Skeletal muscle satellite cell (primary cell): ENCODE results near the gene C20orf202.

Experiments used
- H3K27me3 ChIP-seq: 2 replicates; pipeline ENCODE4 v1.7.0; 2013; ENCODE audit warnings: low read length; ENCODE audit not compliant: control insufficient read depth, insufficient read depth
- H3K36me3 ChIP-seq: 2 replicates; pipeline ENCODE4 v1.7.0; 2013; ENCODE audit warnings: mild to moderate bottlenecking, control low read depth, low read length; ENCODE audit not compliant: insufficient read depth
- H3K4me1 ChIP-seq: 2 replicates; pipeline ENCODE4 v1.7.0; 2013; ENCODE audit warnings: low read length; ENCODE audit not compliant: control insufficient read depth, insufficient read depth
- H3K4me2 ChIP-seq: 2 replicates; pipeline ENCODE4 v1.7.0; 2013; ENCODE audit warnings: mild to moderate bottlenecking, low read length
- H3K4me3 ChIP-seq: 2 replicates; pipeline ENCODE4 v1.7.0; 2013; ENCODE audit warnings: low read length
- H3K9ac ChIP-seq: 2 replicates; pipeline ENCODE4 v1.7.0; 2013; ENCODE audit warnings: mild to moderate bottlenecking, low read depth, low read length, moderate library complexity
- H3K9me3 ChIP-seq: replicated peaks from 2 replicates; pipeline ENCODE4 v1.7.0; 2013; ENCODE audit warnings: mild to moderate bottlenecking, control low read depth, low read length

The C20orf202 gene

DNA sequence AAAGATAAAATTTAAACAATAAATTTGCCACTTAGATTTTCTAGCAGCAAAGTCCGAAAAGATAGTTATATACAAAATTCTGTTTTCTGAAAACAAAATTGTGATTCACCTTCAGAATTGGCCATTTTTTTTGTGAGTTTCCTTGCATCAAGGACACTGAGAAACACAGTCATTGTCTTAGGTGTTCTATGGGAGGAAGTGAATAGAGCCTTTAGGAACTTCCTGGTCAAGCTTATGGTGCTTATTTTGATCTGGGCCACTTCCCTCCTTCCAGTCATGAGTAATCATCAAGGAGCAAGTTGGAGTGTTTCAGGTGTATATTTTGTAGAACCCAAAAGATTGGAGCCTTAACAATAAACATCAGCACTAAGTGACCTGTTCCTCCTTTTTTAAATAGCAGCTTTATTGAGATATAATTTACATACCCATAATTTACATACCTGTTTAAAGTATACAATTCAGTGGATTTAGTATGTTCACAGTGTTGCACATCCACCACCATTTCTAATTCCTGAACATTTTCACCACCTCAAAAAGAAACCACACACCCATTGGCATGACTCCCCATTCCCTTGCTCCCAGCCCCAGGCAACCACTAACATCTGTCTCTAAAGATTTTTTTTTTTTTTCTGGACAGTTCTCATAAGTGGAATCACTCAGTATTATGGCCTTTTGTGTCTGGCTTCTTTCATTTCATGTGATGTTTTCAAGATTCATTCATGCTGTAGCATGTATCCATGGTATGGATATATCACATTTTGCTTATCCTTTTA is 36.1 kb upstream of the C20orf202 start:
- no peak overlapping the region for H3K9ac ChIP-seq
- no peak overlapping the region for H3K4me2 ChIP-seq
- H3K9me3 ChIP-seq: no peaks in the 10 kb centered on the region
- H3K4me3 ChIP-seq: no peak overlapping the region
- peaks cover 80% of the 10 kb centered on the region for H3K36me3 ChIP-seq
- no peaks in the 10 kb centered on the region for H3K27me3 ChIP-seq
- no peaks in the 10 kb centered on the region for H3K4me1 ChIP-seq

DNA sequence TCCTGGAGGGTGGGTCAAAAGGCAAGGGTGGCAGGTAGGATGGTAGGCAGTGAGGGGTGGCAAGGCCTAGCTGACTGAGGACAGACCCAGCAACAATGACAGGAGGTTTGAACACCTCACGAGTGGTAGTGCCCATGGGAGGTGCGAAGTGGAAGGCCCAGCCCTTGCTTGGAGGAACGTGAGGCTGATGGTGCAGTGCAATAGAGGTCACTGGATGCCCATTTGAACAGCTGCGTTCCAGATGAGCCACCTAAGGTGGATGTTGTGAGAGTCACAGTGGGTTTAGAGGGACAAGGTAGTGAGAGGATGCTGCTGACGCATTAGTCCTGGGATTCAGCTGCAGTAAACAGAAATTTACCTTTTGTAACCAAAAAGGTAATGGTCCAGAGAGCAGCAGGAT is 34.0 kb upstream of the C20orf202 start:
- Histone ChIP-seq H3K4me2 (no peak overlapping the region), H3K4me1 (no peaks in the 10 kb centered on the region), H3K9me3 (no peaks in the 10 kb centered on the region), H3K36me3 (peaks cover 73% of the 10 kb centered on the region), H3K27me3 (no peaks in the 10 kb centered on the region), H3K9ac (no peak overlapping the region), H3K4me3 (no peak overlapping the region)

- peaks cover 53% of the 10 kb centered on the region for H3K36me3 ChIP-seq
- H3K4me2 ChIP-seq: no peak overlapping the region
- no peaks in the 10 kb centered on the region for H3K27me3 ChIP-seq
- no peak overlapping the region for H3K4me3 ChIP-seq
- H3K9ac ChIP-seq: no peak overlapping the region
- no peaks in the 10 kb centered on the region for H3K9me3 ChIP-seq
- H3K4me1 ChIP-seq: no peaks in the 10 kb centered on the region
Measured at GRCh38 chr20:1171461-1172093, 31.7 kb upstream of the C20orf202 start.

- Histone ChIP-seq H3K9ac (no peak overlapping the region), H3K9me3 (no peaks in the 10 kb centered on the region), H3K4me2 (no peak overlapping the region), H3K4me1 (no peaks in the 10 kb centered on the region), H3K36me3 (peaks cover 33% of the 10 kb centered on the region), H3K27me3 (no peaks in the 10 kb centered on the region), H3K4me3 (no peak overlapping the region)
Measured at GRCh38 chr20:1173698-1174097, 29.6 kb upstream of the C20orf202 start.

DNA sequence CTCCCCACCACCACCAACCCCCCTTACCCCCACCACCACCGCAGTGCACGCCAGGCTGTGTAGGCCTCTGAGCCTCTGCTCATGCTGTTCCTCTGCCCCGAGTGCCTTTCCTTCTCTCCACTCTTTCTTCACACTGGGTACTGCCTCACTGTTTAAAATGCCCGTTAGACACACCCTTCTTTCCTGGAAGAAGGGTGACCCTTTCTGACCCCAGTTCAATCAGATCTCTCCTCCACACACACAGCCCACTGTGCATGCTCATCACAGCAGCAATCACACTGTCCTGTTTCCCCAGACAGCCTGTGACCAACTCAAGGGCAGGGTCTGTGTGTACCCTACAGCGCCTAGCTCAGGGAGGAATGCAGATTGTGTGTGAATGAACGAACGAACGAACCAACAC is 28.5 kb upstream of the C20orf202 start:
- Histone ChIP-seq H3K36me3 (peaks cover 27% of the 10 kb centered on the region), H3K4me1 (no peaks in the 10 kb centered on the region), H3K4me2 (no peak overlapping the region), H3K27me3 (no peaks in the 10 kb centered on the region), H3K4me3 (no peak overlapping the region), H3K9me3 (no peaks in the 10 kb centered on the region), H3K9ac (no peak overlapping the region)

- no peak overlapping the region for H3K9ac ChIP-seq
- peaks cover 6% of the 10 kb centered on the region for H3K27me3 ChIP-seq
- H3K4me3 ChIP-seq: no peak overlapping the region
- H3K36me3 ChIP-seq: peaks cover 8% of the 10 kb centered on the region
- H3K4me1 ChIP-seq: no peaks in the 10 kb centered on the region
- no peaks in the 10 kb centered on the region for H3K9me3 ChIP-seq
- H3K4me2 ChIP-seq: no peak overlapping the region
Measured at GRCh38 chr20:1177680-1178079, 25.6 kb upstream of the C20orf202 start.

DNA sequence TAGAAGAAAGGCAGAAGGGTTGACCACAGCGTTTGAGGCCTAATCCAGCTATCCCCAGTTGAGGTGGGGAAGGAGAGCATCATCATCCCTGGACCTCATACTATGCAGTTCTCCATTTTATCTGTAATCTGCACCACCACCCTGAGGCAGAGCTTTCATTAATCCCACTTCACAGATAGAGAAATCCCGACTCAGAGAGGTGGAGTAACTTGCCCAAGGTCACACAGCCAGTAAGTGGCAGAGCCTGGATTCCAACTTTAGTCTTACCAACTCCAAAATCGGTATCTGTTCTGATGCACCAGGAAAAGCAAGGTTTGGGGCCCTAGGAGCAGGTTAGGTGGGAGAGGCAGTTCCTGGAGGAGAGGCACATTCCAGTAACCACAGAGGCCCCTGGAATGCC is 25.2 kb upstream of the C20orf202 start:
- Histone ChIP-seq H3K9ac (no peak overlapping the region), H3K27me3 (peaks cover 10% of the 10 kb centered on the region), H3K4me2 (no peak overlapping the region), H3K9me3 (no peaks in the 10 kb centered on the region), H3K36me3 (peaks cover 7% of the 10 kb centered on the region), H3K4me1 (no peaks in the 10 kb centered on the region), H3K4me3 (no peak overlapping the region)

DNA sequence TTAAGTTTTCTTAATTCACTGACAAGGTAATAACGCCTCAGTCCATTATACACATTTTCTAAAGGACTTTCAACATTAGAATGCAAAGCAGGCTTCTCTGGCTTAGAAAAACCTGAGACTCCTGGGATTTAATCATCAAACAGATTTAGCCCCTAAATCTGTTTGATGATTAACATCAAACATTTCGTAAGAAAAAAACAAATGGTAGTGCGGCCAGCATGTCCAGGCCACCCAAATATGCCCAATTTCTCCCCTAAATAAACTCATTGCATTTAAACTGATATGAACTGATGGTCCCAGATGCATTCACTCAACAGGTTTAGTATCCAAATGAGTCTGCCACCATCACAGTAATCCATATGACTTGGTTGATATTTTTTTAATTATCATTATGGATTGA is 24.6 kb upstream of the C20orf202 start:
- Histone ChIP-seq H3K4me1 (no peaks in the 10 kb centered on the region), H3K27me3 (peaks cover 15% of the 10 kb centered on the region), H3K36me3 (peaks cover 4% of the 10 kb centered on the region), H3K4me3 (no peak overlapping the region), H3K4me2 (no peak overlapping the region), H3K9me3 (no peaks in the 10 kb centered on the region), H3K9ac (no peak overlapping the region)

DNA sequence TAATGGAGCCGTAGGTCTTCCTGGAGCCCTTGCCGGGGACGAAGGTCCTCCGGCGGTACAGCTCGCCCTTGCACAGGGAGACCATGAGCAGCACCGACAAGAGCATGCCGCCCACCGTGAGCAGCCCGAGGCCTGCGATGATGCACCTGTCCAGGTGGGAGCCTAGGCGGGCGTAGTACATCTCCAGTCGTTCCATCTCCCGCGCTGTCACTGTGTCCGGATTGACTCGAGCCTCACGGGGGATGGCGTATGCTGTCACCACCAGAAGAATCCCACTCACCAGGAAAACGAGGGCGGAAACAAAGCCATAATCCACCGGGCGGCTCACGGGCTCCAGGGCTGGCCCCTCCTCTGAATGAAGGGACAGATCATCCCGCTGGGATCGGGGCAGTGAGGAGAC is 22.3 kb upstream of the C20orf202 start:
- H3K4me2 ChIP-seq: no peak overlapping the region
- no peak overlapping the region for H3K9ac ChIP-seq
- H3K27me3 ChIP-seq: peaks cover 29% of the 10 kb centered on the region
- H3K4me1 ChIP-seq: no peaks in the 10 kb centered on the region
- H3K9me3 ChIP-seq: no peaks in the 10 kb centered on the region
- H3K4me3 ChIP-seq: no peak overlapping the region
- peaks cover 4% of the 10 kb centered on the region for H3K36me3 ChIP-seq

DNA sequence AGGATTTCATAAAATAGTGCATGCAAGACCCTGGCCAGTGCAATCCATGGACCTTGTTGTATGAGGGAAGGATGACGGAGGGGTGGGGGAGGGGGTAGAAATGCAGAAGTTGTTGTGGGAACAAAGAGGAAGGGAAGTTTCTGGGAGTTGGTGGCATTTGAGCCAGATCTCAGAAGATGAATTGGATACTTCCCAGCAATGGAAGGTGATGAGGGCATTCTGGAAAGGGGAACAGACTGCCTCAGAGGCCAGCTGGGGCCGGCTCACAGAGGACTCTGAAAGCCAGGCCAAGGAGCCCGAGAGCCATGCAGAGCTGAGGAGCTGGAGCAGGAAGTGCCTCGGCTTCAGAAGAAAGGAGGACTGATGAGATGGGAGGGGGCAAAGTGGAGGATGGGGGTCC is 21.1 kb upstream of the C20orf202 start:
- H3K4me3 ChIP-seq: no peak overlapping the region
- no peak overlapping the region for H3K4me2 ChIP-seq
- no peaks in the 10 kb centered on the region for H3K9me3 ChIP-seq
- no peaks in the 10 kb centered on the region for H3K36me3 ChIP-seq
- peaks cover 41% of the 10 kb centered on the region for H3K27me3 ChIP-seq
- no peak overlapping the region for H3K9ac ChIP-seq
- no peaks in the 10 kb centered on the region for H3K4me1 ChIP-seq

- Histone ChIP-seq H3K4me2 (no peak overlapping the region), H3K27me3 (peaks cover 51% of the 10 kb centered on the region), H3K36me3 (no peaks in the 10 kb centered on the region), H3K9me3 (no peaks in the 10 kb centered on the region), H3K9ac (no peak overlapping the region), H3K4me3 (no peak overlapping the region), H3K4me1 (no peaks in the 10 kb centered on the region)
Measured at GRCh38 chr20:1183153-1183552, 20.1 kb upstream of the C20orf202 start.

- H3K27me3 ChIP-seq: peaks cover 54% of the 10 kb centered on the region
- no peaks in the 10 kb centered on the region for H3K4me1 ChIP-seq
- no peak overlapping the region for H3K4me2 ChIP-seq
- H3K36me3 ChIP-seq: no peaks in the 10 kb centered on the region
- H3K9me3 ChIP-seq: no peaks in the 10 kb centered on the region
- H3K9ac ChIP-seq: no peak overlapping the region
- H3K4me3 ChIP-seq: no peak overlapping the region
Measured at GRCh38 chr20:1184260-1184637, 19.0 kb upstream of the C20orf202 start.
